ENCODE data around the gene OAF.
A peak's percentile ranks its signal among the peaks of the same experiment; 100 is the strongest.

The OAF gene

DNA sequence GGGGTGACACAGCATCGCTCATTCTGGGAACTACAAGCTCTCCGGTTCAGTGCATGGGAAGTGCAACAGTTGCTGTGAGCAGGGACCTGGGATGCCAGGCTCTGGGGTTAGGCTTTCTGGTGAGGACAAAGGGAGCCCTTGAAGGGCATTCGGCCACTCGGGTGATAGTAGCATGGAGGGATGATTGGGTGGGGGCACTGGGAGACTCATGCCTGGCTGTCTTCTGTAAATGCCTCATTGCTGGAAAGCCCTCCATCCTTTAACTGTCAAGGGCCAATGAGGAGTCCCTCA lies 9.9 kb downstream of the OAF start:
- TF ChIP-seq, protein P1, sequence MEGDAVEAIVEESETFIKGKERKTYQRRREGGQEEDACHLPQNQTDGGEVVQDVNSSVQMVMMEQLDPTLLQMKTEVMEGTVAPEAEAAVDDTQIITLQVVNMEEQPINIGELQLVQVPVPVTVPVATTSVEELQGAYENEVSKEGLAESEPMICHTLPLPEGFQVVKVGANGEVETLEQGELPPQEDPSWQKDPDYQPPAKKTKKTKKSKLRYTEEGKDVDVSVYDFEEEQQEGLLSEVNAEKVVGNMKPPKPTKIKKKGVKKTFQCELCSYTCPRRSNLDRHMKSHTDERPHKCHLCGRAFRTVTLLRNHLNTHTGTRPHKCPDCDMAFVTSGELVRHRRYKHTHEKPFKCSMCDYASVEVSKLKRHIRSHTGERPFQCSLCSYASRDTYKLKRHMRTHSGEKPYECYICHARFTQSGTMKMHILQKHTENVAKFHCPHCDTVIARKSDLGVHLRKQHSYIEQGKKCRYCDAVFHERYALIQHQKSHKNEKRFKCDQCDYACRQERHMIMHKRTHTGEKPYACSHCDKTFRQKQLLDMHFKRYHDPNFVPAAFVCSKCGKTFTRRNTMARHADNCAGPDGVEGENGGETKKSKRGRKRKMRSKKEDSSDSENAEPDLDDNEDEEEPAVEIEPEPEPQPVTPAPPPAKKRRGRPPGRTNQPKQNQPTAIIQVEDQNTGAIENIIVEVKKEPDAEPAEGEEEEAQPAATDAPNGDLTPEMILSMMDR (IDR thresholded peaks at IDR 0.05; ENCODE audit: low read depth, low read length): no peak
- DNase-seq (ENCODE audit: low read depth, low spot score): no peak
- H3K4me3 ChIP-seq (ENCODE audit: low read depth, low read length): no peak overlapping the region
- in situ Hi-C loops (cut with HindIII; ENCODE audit: low sequenced_read_pairs): no loop called here

DNA sequence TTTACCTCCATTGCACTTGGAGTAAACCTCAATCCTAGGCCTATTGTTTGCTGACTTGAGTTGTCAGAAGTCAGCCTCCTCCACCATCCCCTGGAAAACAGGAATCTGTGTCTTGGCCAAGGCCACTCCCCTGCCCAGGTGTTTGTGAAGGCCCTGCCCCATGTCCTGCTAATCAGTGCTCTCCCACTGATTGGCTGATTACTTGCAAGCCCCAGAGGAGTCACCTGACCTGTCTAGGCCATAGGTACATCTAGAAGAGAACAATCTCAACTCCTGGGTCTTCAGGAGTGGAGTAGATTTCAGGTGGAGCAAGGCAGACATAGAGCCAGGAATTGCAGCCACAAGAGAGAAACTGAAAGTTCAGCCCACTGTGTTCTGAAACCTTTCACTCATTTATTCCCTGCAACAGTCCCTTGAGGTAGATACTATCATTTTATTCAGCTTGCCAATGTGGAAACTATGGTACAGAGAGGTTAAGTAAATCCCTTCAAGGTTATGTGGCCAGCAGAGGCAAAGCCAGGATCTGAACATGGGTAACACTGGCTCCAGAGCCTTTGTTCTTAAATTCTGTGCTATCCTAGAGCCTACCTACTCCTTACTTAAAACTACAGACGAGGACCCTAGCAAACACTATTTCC lies 10.4 kb downstream of the OAF start:
- TF ChIP-seq, protein P1 (IDR thresholded peaks at IDR 0.05; ENCODE audit: low read depth, low read length): no peak
- no peak for DNase-seq (ENCODE audit: low read depth, low spot score)
- in situ Hi-C loops (cut with HindIII; ENCODE audit: low sequenced_read_pairs): no loop called here
- no peak overlapping the region for H3K4me3 ChIP-seq (ENCODE audit: low read depth, low read length)

DNA sequence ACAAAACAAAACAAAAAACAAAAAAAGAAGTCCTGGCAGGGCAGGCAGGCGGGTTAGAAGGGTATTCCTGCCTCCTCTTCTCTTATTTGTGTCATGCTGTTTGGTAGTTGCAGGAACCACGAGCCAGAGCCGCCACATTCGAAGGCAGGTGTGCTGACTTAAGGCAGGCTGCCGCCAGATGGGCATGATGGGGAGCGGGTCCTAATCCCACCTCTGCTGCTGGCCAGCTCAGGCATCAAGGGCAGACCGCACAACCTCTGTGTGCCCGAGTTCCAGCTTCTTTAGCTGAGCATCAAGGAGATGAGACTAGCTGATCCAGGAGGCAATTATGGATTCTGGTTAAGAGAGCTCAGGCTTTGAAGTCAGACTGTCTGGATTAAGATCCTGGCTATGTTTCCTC lies 12.1 kb downstream of the OAF start:
- TF ChIP-seq, protein P1 (IDR thresholded peaks at IDR 0.05; ENCODE audit: low read depth, low read length): no peak
- in situ Hi-C loops (cut with HindIII; ENCODE audit: low sequenced_read_pairs): no loop called here
- DNase-seq (ENCODE audit: low read depth, low spot score): no peak
- no peak overlapping the region for H3K4me3 ChIP-seq (ENCODE audit: low read depth, low read length)

DNA sequence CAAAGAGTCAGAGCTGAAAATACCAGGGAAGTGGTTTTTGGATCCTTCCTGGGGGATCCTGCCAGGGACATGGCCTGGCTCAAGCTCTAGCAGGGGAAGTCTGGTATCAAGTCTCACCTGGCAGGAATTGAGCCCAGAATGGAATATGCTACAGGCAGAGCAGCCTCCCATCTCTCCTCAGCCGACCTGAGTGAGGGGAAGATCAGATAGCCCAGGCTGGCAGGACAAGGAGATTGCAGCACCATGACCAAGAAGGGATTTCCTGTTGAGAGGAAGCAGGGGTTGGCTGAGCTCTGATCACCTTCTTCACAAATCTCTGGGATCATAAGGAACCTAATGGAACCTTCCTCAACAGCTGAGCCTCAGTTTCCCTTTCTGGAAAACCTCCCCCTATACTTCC lies 13.0 kb downstream of the OAF start:
- in situ Hi-C loops (cut with HindIII; ENCODE audit: low sequenced_read_pairs): no loop called here
- no peak overlapping the region for H3K4me3 ChIP-seq (ENCODE audit: low read depth, low read length)

DNA sequence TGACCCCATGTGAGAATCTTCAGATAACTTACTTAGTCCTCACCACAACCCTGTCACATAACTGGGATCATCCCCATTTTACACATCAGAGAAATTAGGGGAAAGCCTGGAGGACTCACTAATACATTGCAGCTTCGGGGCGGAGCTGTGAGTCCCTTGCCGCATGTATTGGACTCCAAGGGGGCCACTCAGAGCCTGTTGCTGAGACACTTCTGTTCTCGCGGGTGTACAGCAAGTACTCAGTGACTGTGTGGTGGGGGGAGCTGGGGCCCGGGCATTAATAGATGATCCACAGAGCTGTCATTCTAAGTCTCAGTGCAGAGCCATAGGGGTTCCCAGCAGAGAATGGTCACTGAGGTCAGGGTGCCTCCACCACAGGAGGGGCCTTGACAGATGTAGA lies 13.5 kb downstream of the OAF start:
- H3K4me3 ChIP-seq (ENCODE audit: low read depth, low read length): no peak overlapping the region
- in situ Hi-C loops (cut with HindIII; ENCODE audit: low sequenced_read_pairs): no loop called here
- TF ChIP-seq, protein P1 (IDR thresholded peaks at IDR 0.05; ENCODE audit: low read depth, low read length): no peak
- DNase-seq (ENCODE audit: low read depth, low spot score): no peak

More for the DNA sequence above, 13.0 kb downstream of the OAF start:
- no peak for DNase-seq (ENCODE audit: low read depth, low spot score)
- TF ChIP-seq, protein P1 (IDR thresholded peaks at IDR 0.05; ENCODE audit: low read depth, low read length): no peak

DNA sequence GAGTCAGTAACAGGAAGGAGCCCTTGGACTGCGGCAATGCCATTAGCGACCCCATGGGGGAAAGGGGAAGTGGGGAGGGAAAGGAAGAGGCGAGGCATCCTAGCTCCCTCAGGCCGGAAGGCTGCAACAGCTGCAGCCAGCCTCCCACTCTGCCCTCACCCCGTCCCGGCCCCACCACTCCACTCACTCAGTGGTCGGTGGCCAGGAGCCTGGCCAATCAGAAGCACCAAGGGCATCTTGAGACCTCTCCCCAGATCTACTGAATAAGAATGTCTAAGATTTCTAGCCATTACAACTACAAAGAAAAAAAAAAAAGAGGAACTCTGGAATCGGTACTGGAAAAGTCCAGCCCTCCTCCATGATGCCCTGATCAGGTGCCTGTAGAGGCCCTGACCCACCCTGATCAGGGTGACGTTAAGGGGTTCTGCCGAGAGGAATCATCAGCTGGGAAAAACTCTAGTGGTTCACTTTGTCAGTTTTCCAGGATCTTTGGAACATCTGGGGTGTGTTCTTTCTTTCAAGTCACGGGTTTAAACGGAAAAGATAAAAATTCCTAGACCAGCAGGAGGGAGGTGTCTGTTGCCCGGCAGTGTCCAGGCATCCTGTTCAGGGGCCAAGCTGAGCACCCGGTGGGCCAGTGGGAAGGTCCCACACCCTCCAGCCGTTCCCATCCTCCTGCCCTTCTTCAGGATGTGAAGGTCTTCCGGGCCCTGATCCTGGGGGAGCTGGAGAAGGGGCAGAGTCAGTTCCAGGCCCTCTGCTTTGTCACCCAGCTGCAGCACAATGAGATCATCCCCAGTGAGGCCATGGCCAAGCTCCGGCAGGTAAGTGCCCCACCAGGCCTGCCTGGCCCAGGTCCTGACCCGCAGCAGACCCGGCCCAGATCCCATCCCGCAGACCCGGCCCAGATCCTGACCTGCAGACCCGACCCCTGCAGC lies 14.4 kb downstream of the OAF start:
- H3K4me3 ChIP-seq (ENCODE audit: low read depth, low read length): no peak overlapping the region
- TF ChIP-seq, protein P1 (IDR thresholded peaks at IDR 0.05; ENCODE audit: low read depth, low read length): no peak
- in situ Hi-C loops (cut with HindIII; ENCODE audit: low sequenced_read_pairs): no loop called here
- DNase-seq (ENCODE audit: low read depth, low spot score): peak; percentile 67
